H1 (cell line): ENCODE measurements around the gene RAPGEF1. TPM values are rescaled to one million over a fixed set of nuclear protein-coding genes. Genes with fewer than 3 reads are reported as not detected.

ENCODE experiments used
- CTCF ChIA-PET: fragments of 300-600 bp; sonication (Branson Sonifier 250); formaldehyde crosslinking; loops from one replicate; lab custom pipeline; 2021; ENCODE audit not compliant: partially characterized antibody; lab: Charles Lee
- POLR2A ChIA-PET: fragments of 300-600 bp; sonication (Branson Sonifier 250); formaldehyde crosslinking; loops from one replicate; lab custom pipeline; 2021; ENCODE audit warnings: inconsistent platforms; ENCODE audit not compliant: partially characterized antibody; lab: Charles Lee
- DNase-seq, 2 experiments: peaks; one replicate each; pipeline versions ENCODE4 v3.0.0 to v3.0.0-alpha.2; 2010 to 2022; ENCODE audit warnings: low spot score in 2 of 2, low read depth in 1 of 2, mixed read lengths in 1 of 2
- FAIRE-seq: peaks from 2 replicates; lab custom pipeline; 2011; peaks lifted over from hg19 to GRCh38; lab: Jason Lieb, UNC
- H2AFZ ChIP-seq: 2 replicates; pipeline ENCODE4 v1.8.1; 2012; ENCODE audit warnings: low read length, inconsistent platforms
- H2AK5ac ChIP-seq: 2 replicates; pipeline ENCODE4 v1.6.1; 2013; ENCODE audit warnings: low read depth, low read length
- H2BK120ac ChIP-seq: replicated peaks from 2 replicates; pipeline ENCODE3; 2013; ENCODE audit warnings: low read depth, low read length, inconsistent platforms
- H2BK12ac ChIP-seq: 2 replicates; pipeline ENCODE4 v1.6.1; 2013; ENCODE audit warnings: low read depth, low read length
- H2BK15ac ChIP-seq: 2 replicates; pipeline ENCODE4 v1.6.1; 2013; ENCODE audit warnings: low read length
- H2BK20ac ChIP-seq: 2 replicates; pipeline ENCODE4 v1.6.1; 2013; ENCODE audit warnings: low read length
- H2BK5ac ChIP-seq: 2 replicates; pipeline ENCODE4 v1.6.1; 2013; ENCODE audit warnings: low read depth, low read length
- H3K14ac ChIP-seq: 2 replicates; pipeline ENCODE4 v1.6.1; 2013; ENCODE audit warnings: inconsistent platforms; ENCODE audit not compliant: insufficient read length
- H3K18ac ChIP-seq: 2 replicates; pipeline ENCODE4 v1.6.1; 2013; ENCODE audit warnings: low read length; ENCODE audit errors: extremely low read depth
- H3K23ac ChIP-seq: 2 replicates; pipeline ENCODE4 v1.6.1; 2013; ENCODE audit warnings: inconsistent platforms; ENCODE audit not compliant: insufficient read length
- H3K23me2 ChIP-seq: 2 replicates; pipeline ENCODE4 v1.6.1; 2013; ENCODE audit warnings: low read depth, low read length
- H3K27ac ChIP-seq: 2 replicates; pipeline ENCODE4 v1.6.1; 2011; ENCODE audit warnings: low read depth, low read length, inconsistent platforms
- H3K27me3 ChIP-seq, 4 experiments: replicated peaks in 1 of 4; 1 replicate in 1 of 4; 2 replicates in 3 of 4; pipeline versions ENCODE4 v1.6.1 to v1.8.1; 2011 to 2013; ENCODE audit warnings: low read length in 3 of 4, mild to moderate bottlenecking in 3 of 4, inconsistent platforms in 2 of 4, mixed read lengths in 2 of 4, moderate library complexity in 1 of 4; ENCODE audit not compliant: control insufficient read depth in 3 of 4, insufficient read depth in 3 of 4; ENCODE audit errors: extremely low read depth in 1 of 4
- H3K36me3 ChIP-seq, 4 experiments: 2 replicates each; pipeline versions ENCODE4 v1.6.1 to v1.8.1; 2011 to 2013; ENCODE audit warnings: mild to moderate bottlenecking in 4 of 4, low read length in 3 of 4, moderate library complexity in 2 of 4, control low read depth in 1 of 4, inconsistent platforms in 1 of 4; ENCODE audit not compliant: insufficient read depth in 4 of 4, control insufficient read depth in 2 of 4
- H3K4ac ChIP-seq: replicated peaks from 2 replicates; pipeline ENCODE3; 2013; ENCODE audit warnings: low read length, low read depth, mixed read lengths, inconsistent platforms; ENCODE audit not compliant: insufficient read length
- H3K4me1 ChIP-seq, 4 experiments: replicated peaks in 1 of 4; 1 replicate in 1 of 4; 2 replicates in 3 of 4; pipeline versions ENCODE4 v1.6.1 to v1.8.1; 2011 to 2013; ENCODE audit warnings: low read length in 3 of 4, inconsistent platforms in 2 of 4, mixed read lengths in 1 of 4; ENCODE audit not compliant: insufficient read depth in 4 of 4, control insufficient read depth in 3 of 4
- H3K4me2 ChIP-seq, 2 experiments: 2 replicates each; pipeline versions ENCODE4 v1.6.1 to v1.8.1; 2011 to 2013; ENCODE audit warnings: low read depth in 2 of 2, low read length in 2 of 2, control low read depth in 1 of 2, inconsistent platforms in 1 of 2, mild to moderate bottlenecking in 1 of 2; ENCODE audit not compliant: insufficient read depth in 1 of 2
- H3K4me3 ChIP-seq, 4 experiments: fragments of 200-600, 300-600 bp in 1 of 4; sonication (generic), shearing (Covaris generic), sonication (Bioruptor Twin) in 1 of 4; 2 replicates each; pipeline versions ENCODE4 v1.5.1 to v1.8.1; 2011 to 2016; ENCODE audit warnings: low read length in 4 of 4, low read depth in 3 of 4, control low read depth in 2 of 4, inconsistent platforms in 2 of 4, mild to moderate bottlenecking in 2 of 4, mixed read lengths in 1 of 4, moderate library complexity in 1 of 4; ENCODE audit not compliant: insufficient read depth in 2 of 4; ENCODE audit errors: extremely low read depth in 1 of 4
- H3K56ac ChIP-seq: replicated peaks from 2 replicates; pipeline ENCODE3; 2013; ENCODE audit warnings: low read depth, mild to moderate bottlenecking, mixed read lengths, low read length, inconsistent platforms; ENCODE audit not compliant: insufficient read length
- H3K79me1 ChIP-seq: 2 replicates; pipeline ENCODE4 v1.6.1; 2013; ENCODE audit warnings: low read depth, low read length, control low read depth
- H3K79me2 ChIP-seq, 2 experiments: 2 replicates each; pipeline versions ENCODE4 v1.6.1 to v1.8.1; 2012 to 2013; ENCODE audit warnings: low read length in 2 of 2, mild to moderate bottlenecking in 2 of 2, inconsistent platforms in 1 of 2; ENCODE audit not compliant: insufficient read depth in 2 of 2, control insufficient read depth in 1 of 2
- H3K9ac ChIP-seq, 4 experiments: replicated peaks in 1 of 4; 1 replicate in 1 of 4; 2 replicates in 3 of 4; pipeline versions ENCODE4 v1.6.1 to v1.8.1; 2011 to 2013; ENCODE audit warnings: low read depth in 3 of 4, low read length in 3 of 4, control low read depth in 2 of 4, mild to moderate bottlenecking in 2 of 4, moderate library complexity in 2 of 4, inconsistent platforms in 1 of 4; ENCODE audit errors: extremely low read depth in 1 of 4
- H3K9me3 ChIP-seq, 2 experiments: 2 replicates each; pipeline versions ENCODE4 v1.6.1 to v1.8.1; 2012 to 2013; ENCODE audit warnings: mild to moderate bottlenecking in 2 of 2, moderate library complexity in 2 of 2, control low read depth in 1 of 2, inconsistent platforms in 1 of 2, low read depth in 1 of 2, low read length in 1 of 2, mixed read lengths in 1 of 2; ENCODE audit not compliant: insufficient read depth in 2 of 2
- H4K20me1 ChIP-seq, 2 experiments: replicated peaks in 1 of 2; 2 replicates each; pipeline versions ENCODE3 to v1.8.1; 2011 to 2013; ENCODE audit warnings: inconsistent platforms in 2 of 2, low read length in 2 of 2, mild to moderate bottlenecking in 1 of 2; ENCODE audit not compliant: insufficient read depth in 2 of 2, control insufficient read depth in 1 of 2
- H4K5ac ChIP-seq: 2 replicates; pipeline ENCODE4 v1.6.1; 2013; ENCODE audit warnings: low read length, low read depth, mixed read lengths, inconsistent platforms; ENCODE audit not compliant: insufficient read length
- H4K8ac ChIP-seq: 2 replicates; pipeline ENCODE4 v1.8.0; 2013; ENCODE audit warnings: mild to moderate bottlenecking, moderate library complexity, low read length, inconsistent platforms; ENCODE audit not compliant: insufficient read depth; ENCODE audit errors: extremely low read depth
- H4K91ac ChIP-seq: replicated peaks from 2 replicates; pipeline ENCODE3; 2013; ENCODE audit warnings: low read length, mixed read lengths, inconsistent platforms; ENCODE audit not compliant: insufficient read length
- ASH2L ChIP-seq: fragments of 200-600, 300-600 bp; sonication (generic); IDR thresholded peaks from one replicate; pipeline ENCODE4 v1.7.1; 2017; ENCODE audit warnings: low read length
- CBX5 ChIP-seq: fragments of 300-800, 300-1000 bp; sonication (generic); IDR thresholded peaks from 2 replicates; pipeline ENCODE4 v1.7.1; 2016; ENCODE audit warnings: antibody characterized with exemption, low read length, low read depth
- CBX8 ChIP-seq: fragments of 300-800, 300-1000 bp; sonication (generic); IDR thresholded peaks from 2 replicates; pipeline ENCODE4 v1.7.1; 2016; ENCODE audit warnings: low read depth, low read length, borderline replicate concordance
- EP300 ChIP-seq, 2 experiments: IDR thresholded peaks; 1 replicate in 1 of 2; 2 replicates in 1 of 2; pipeline ENCODE4 v1.6.1; 2011 to 2012; ENCODE audit warnings: low read depth in 2 of 2, low read length in 2 of 2, mild to moderate bottlenecking in 2 of 2, borderline replicate concordance in 1 of 2, inconsistent platforms in 1 of 2, moderate library complexity in 1 of 2
- KDM4A ChIP-seq: IDR thresholded peaks from one replicate; pipeline ENCODE4 v1.7.1; 2012; ENCODE audit warnings: low read depth, mild to moderate bottlenecking, moderate library complexity, low read length, inconsistent platforms; ENCODE audit not compliant: severe bottlenecking
- MAX ChIP-seq: IDR thresholded peaks from 2 replicates; pipeline ENCODE4 v1.6.1; 2012; ENCODE audit warnings: inconsistent platforms
- SP1 ChIP-seq: IDR thresholded peaks from 2 replicates; pipeline ENCODE4 v1.6.1; 2011; ENCODE audit warnings: low read depth, low read length
- SRF ChIP-seq: IDR thresholded peaks from 2 replicates; pipeline ENCODE4 v1.6.1; 2011; ENCODE audit warnings: mild to moderate bottlenecking, low read depth, low read length, moderate library complexity
- TAF1 ChIP-seq: IDR thresholded peaks from 2 replicates; pipeline ENCODE4 v1.6.1; 2011; ENCODE audit warnings: mild to moderate bottlenecking, low read depth, low read length
- TCF12 ChIP-seq: IDR thresholded peaks from 2 replicates; pipeline ENCODE4 v1.6.1; 2011; ENCODE audit warnings: low read depth, mild to moderate bottlenecking, low read length
- TEAD4 ChIP-seq: IDR thresholded peaks from 2 replicates; pipeline ENCODE4 v1.6.1; 2012; ENCODE audit warnings: low read depth, low read length, inconsistent platforms, mixed read lengths
- WGBS, 2 experiments: shearing (Covaris generic) in 1 of 2; methylation state at CpG; one replicate each; pipeline versions ENCODE4 v1.1.6 to v1.1.7; 2013 to 2015; ENCODE audit warnings: low lambda C conversion rate in 2 of 2, mixed read lengths in 2 of 2, inconsistent platforms in 1 of 2, low coverage in 1 of 2, missing lambda C conversion rate in 1 of 2; ENCODE audit not compliant: insufficient replicate concordance in 2 of 2, insufficient coverage in 1 of 2, insufficient read length in 1 of 2; ENCODE audit errors: extremely low coverage in 1 of 2, missing lambda C conversion rate in 1 of 2; 5-methylcytosine and 5-hydroxymethylcytosine counted together
- polyA plus RNA-seq, 7 experiments: library from polyadenylated mRNA; depleted of rRNA in 3 of 7; stranded (reverse) in 5 of 7; unstranded in 2 of 7; fragments of >200 nt in 5 of 7; fragments of 200-250 nt in 2 of 7; gene quantifications; 1 replicate in 5 of 7; 2 replicates in 1 of 7; 4 replicates in 1 of 7; pipeline versions ENCODE4 v1.2.1 to v1.2.3, GENCODE V29; 2011 to 2013; ENCODE audit warnings: missing spikeins in 2 of 7, mixed read lengths in 2 of 7
- total RNA-seq: library from RNA; stranded (reverse); fragmentation: NEBNext Ultra II Directional; extraction: Animal tissue kit (Norgen Biotek cat#: 25700); gene quantifications from 2 replicates; pipeline ENCODE4 v1.2.1, GENCODE V29; 2021

The RAPGEF1 gene
- total and polyA plus RNA-seq, 2 of the 8 experiments (the other 6 are each of a cell fraction or from before 2014, with no cell fraction given) = 29.7 to 78.9 TPM

DNA sequence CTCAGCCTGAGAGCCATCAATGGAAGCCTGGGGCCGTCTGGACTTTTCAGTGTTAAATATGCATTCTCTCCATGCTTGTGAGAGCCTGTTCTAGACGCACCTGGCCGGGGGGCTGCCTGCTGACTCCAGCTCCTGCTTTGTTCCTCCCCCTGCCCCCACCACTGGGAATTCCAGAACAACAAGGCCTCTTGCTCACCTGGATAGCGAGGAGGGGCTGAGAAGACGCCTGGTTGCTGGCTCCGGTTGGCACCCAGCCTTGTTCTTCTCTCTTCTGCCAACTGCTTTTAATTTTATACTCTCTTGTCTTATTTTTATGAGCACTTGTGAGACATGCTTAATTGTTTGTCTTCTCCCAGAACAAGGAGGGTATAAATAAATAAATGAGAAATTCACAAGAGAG is 15.0 kb upstream of the RAPGEF1 start:
- Histone ChIP-seq H3K56ac (no peak overlapping the region), H3K79me1 (no peaks in the 10 kb centered on the region), H3K9ac (no peak overlapping the region), H3K79me2 (no peaks in the 10 kb centered on the region), H3K23ac (no peak overlapping the region), H4K91ac (no peak overlapping the region), H2BK5ac (no peak overlapping the region), H3K4ac (no peak overlapping the region), H3K4me2 (0 out of 4 replicates have a peak overlapping the region, but pooled peaks of 1 of the 2 experiments have one; percentile 12), H2AFZ (no peak overlapping the region), H2AK5ac (no peak overlapping the region), H3K9me3 (no peaks in the 10 kb centered on the region), H3K4me1 (no peaks in the 10 kb centered on the region; a peak in 1 of 7 replicates), H2BK12ac (no peak overlapping the region), H4K5ac (no peak overlapping the region), H2BK120ac (no peak overlapping the region), H2BK15ac (no peak overlapping the region), H3K27me3 (no peaks in the 10 kb centered on the region), H3K14ac (no peak overlapping the region), H3K18ac (no peak overlapping the region; the same call in 1 of the 2 replicates), H3K23me2 (no peaks in the 10 kb centered on the region), H3K27ac (no peak overlapping the region), H2BK20ac (no peak overlapping the region), H3K4me3 (no peak overlapping the region), H4K8ac (no peak overlapping the region), H3K36me3 (no peaks in the 10 kb centered on the region), H4K20me1 (no peaks in the 10 kb centered on the region)
- CTCF ChIA-PET = interaction anchor here (0.6 to 3.0 kb wide), 14 partner anchors 9 to 412 kb away, joined by 3 to 18 read pairs (median 3); no protein-coding TSS in a partner anchor
- POLR2A ChIA-PET = interaction anchor here (0.7 to 1.9 kb wide), 5 partner anchors 14 to 197 kb away, joined by 3 to 5 read pairs (median 3); no protein-coding TSS in a partner anchor
- no peak for FAIRE-seq
- WGBS, 2 experiments = 53% methylated on average over 5 of the region's 6 CpGs; no CpG with 5 or more reads in 1 of the 2 experiments
- DNase-seq = no peak
- TF ChIP-seq MAX (no peak), CBX8 (no peak), ASH2L (peak; percentile 40), KDM4A (no peak), TEAD4 (peak; percentile 73), CBX5 (no peak), SP1 (peak; percentile 61; the same call in 1 of the 2 replicates), SRF (no peak), TAF1 (0 out of 2 replicates have a peak, but pooled peaks have one; percentile 27), TCF12 (peak; percentile 87), EP300 (IDR thresholded peaks at IDR 0.05; ENCODE audit: borderline replicate concordance in 1 of 2, low read depth in 2 of 2, low read length in 2 of 2) (no peak)
